Measurements from ENCODE around the gene ME3.
"Not testable (repeated sequence)": the region's sequence is repeated elsewhere in the genome, so short reads cannot be mapped to it uniquely, and the experiment has no call there.

The ME3 gene

DNA sequence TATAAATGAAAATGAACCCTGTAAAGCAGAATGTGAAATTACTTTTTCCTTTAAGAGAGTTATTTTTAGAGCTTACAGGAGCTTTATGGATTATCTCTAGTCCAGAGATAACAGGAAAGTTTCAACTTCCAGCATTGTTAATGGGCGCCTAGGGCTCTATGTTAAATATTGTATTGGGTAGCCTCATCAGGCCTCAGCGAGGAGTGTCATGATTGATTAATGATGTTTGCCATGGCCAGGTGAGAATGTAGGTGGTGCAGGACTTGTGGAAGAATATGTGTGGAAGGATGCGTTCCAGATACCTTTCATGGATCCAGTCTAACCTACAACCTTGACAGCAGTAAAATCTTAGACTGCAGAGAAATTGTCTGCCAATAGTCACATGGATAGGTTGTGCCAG is 50.6 kb downstream of the ME3 start:
- Histone ChIP-seq H3K4me1 (ENCODE audit: low read depth, poor library complexity, severe bottlenecking) (no peaks in the 10 kb centered on the region), H3K4me3 (IDR thresholded peaks at IDR 0.05; ENCODE audit: insufficient read depth, low read depth, low read length) (no peak overlapping the region), H3K9ac (no peak overlapping the region), H3K27ac (no peak overlapping the region), H3K79me2 (ENCODE audit: insufficient read depth, low read depth) (no peaks in the 10 kb centered on the region), H2AFZ (ENCODE audit: low read depth) (no peak overlapping the region), H3K4me2 (no peak overlapping the region), H3K27me3 (ENCODE audit: insufficient read depth, low read depth) (no peaks in the 10 kb centered on the region), H4K20me1 (ENCODE audit: insufficient read depth) (no peaks in the 10 kb centered on the region), H3K36me3 (ENCODE audit: insufficient read depth) (no peaks in the 10 kb centered on the region)
- TF ChIP-seq, protein P1, sequence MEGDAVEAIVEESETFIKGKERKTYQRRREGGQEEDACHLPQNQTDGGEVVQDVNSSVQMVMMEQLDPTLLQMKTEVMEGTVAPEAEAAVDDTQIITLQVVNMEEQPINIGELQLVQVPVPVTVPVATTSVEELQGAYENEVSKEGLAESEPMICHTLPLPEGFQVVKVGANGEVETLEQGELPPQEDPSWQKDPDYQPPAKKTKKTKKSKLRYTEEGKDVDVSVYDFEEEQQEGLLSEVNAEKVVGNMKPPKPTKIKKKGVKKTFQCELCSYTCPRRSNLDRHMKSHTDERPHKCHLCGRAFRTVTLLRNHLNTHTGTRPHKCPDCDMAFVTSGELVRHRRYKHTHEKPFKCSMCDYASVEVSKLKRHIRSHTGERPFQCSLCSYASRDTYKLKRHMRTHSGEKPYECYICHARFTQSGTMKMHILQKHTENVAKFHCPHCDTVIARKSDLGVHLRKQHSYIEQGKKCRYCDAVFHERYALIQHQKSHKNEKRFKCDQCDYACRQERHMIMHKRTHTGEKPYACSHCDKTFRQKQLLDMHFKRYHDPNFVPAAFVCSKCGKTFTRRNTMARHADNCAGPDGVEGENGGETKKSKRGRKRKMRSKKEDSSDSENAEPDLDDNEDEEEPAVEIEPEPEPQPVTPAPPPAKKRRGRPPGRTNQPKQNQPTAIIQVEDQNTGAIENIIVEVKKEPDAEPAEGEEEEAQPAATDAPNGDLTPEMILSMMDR (conservative IDR thresholded peaks at IDR 0.05; ENCODE audit: low read depth, low read length): no peak

DNA sequence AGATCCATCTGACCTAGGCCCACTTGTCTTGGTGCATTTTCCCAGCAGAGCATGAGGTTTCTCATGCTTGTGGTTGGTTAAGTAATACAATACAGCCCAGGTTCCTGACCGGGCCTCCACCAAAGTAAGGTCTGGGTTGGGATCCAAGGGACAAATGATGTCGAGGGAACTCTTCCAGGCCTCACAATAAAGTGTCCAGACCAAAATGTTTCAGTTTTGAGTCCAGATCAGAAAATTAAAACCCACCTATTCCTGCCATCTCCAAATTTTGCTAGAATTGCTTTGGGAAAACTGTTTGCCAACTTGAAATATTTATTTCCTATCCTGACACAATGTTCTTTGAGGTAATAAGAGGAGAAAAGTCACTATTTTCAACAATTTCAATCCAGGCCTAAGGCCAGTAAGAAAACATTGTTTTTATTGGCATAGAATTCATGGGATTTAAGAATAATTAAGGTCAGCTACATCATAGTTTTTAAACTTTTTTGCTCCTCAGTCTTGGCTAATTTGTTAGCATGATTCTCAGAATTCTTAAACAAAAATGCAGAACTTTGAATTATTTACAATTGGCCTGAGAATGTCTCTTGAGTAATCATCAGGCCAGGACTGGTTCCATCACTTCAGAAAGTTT is 51.4 kb downstream of the ME3 start:
- Histone ChIP-seq H3K4me3 (IDR thresholded peaks at IDR 0.05; ENCODE audit: insufficient read depth, low read depth, low read length) (no peak overlapping the region), H3K4me2 (no peak overlapping the region), H3K27me3 (ENCODE audit: insufficient read depth, low read depth) (no peaks in the 10 kb centered on the region), H4K20me1 (ENCODE audit: insufficient read depth) (no peaks in the 10 kb centered on the region), H3K36me3 (ENCODE audit: insufficient read depth) (no peaks in the 10 kb centered on the region), H3K79me2 (ENCODE audit: insufficient read depth, low read depth) (no peaks in the 10 kb centered on the region), H2AFZ (ENCODE audit: low read depth) (no peak overlapping the region), H3K27ac (no peak overlapping the region), H3K4me1 (ENCODE audit: low read depth, poor library complexity, severe bottlenecking) (no peaks in the 10 kb centered on the region), H3K9ac (no peak overlapping the region)
- TF ChIP-seq, protein P1 (conservative IDR thresholded peaks at IDR 0.05; ENCODE audit: low read depth, low read length): no peak

DNA sequence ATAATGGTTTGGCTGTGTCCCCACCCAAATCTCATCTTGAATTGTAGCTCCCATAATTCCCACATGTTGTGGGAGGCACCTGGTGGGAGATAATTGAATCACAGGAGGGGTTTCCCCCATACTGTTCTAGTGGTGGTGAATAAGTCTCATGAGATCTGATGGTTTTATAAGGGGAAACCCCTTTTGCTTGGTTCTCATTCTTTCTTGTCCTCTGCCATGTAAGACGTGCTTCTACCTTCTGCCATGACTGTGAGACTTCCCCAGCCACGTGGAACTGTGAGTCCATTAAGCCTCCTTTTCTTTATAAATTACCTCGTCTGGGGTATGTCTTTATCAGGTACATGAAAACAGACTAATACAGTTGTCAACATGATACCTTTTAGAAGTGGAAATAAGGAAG is 53.0 kb downstream of the ME3 start:
- H3K4me1 ChIP-seq (ENCODE audit: low read depth, poor library complexity, severe bottlenecking); H2AFZ ChIP-seq (ENCODE audit: low read depth); H3K4me2 ChIP-seq; H3K36me3 ChIP-seq (ENCODE audit: insufficient read depth); H4K20me1 ChIP-seq (ENCODE audit: insufficient read depth); H3K79me2 ChIP-seq (ENCODE audit: insufficient read depth, low read depth); H3K27ac ChIP-seq; H3K9ac ChIP-seq; H3K4me3 ChIP-seq (IDR thresholded peaks at IDR 0.05; ENCODE audit: insufficient read depth, low read depth, low read length); H3K27me3 ChIP-seq (ENCODE audit: insufficient read depth, low read depth): not testable (repeated sequence)

DNA sequence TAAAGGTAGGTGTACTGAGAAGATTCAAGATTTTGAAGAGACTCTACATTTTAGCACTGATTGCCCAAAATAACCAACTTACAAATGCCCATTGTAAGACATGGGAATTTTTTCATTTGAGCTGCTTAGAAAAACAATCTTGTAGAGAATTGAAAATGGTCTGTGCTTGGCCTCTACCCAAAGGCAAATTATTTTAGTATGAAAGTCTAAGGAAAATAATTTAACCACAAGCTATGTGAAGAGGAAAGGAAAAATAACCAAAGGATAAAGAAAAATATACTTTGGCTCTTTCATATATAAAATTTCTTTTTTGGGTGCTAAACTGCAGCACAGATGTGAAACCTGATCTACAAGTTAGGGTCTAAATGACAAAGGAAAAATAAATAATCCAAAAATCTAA is 54.9 kb downstream of the ME3 start:
- no peak overlapping the region for H3K4me2 ChIP-seq
- H4K20me1 ChIP-seq (ENCODE audit: insufficient read depth): no peaks in the 10 kb centered on the region
- H3K27ac ChIP-seq: no peak overlapping the region
- no peaks in the 10 kb centered on the region for H3K79me2 ChIP-seq (ENCODE audit: insufficient read depth, low read depth)
- H3K9ac ChIP-seq: no peak overlapping the region
- H3K4me1 ChIP-seq (ENCODE audit: low read depth, poor library complexity, severe bottlenecking): no peaks in the 10 kb centered on the region
- H2AFZ ChIP-seq (ENCODE audit: low read depth): no peak overlapping the region
- H3K4me3 ChIP-seq (IDR thresholded peaks at IDR 0.05; ENCODE audit: insufficient read depth, low read depth, low read length): no peak overlapping the region
- no peaks in the 10 kb centered on the region for H3K36me3 ChIP-seq (ENCODE audit: insufficient read depth)
- TF ChIP-seq, protein P1 (conservative IDR thresholded peaks at IDR 0.05; ENCODE audit: low read depth, low read length): no peak
- no peaks in the 10 kb centered on the region for H3K27me3 ChIP-seq (ENCODE audit: insufficient read depth, low read depth)

GRCh38 chr11:86615487-86615886 is 56.9 kb downstream of the ME3 start:
- Histone ChIP-seq H3K9ac (no peak overlapping the region), H2AFZ (ENCODE audit: low read depth) (no peak overlapping the region), H3K4me2 (no peak overlapping the region), H4K20me1 (ENCODE audit: insufficient read depth) (no peaks in the 10 kb centered on the region), H3K4me1 (ENCODE audit: low read depth, poor library complexity, severe bottlenecking) (no peaks in the 10 kb centered on the region), H3K27ac (no peak overlapping the region), H3K79me2 (ENCODE audit: insufficient read depth, low read depth) (no peaks in the 10 kb centered on the region), H3K36me3 (ENCODE audit: insufficient read depth) (no peaks in the 10 kb centered on the region), H3K4me3 (IDR thresholded peaks at IDR 0.05; ENCODE audit: insufficient read depth, low read depth, low read length) (no peak overlapping the region), H3K27me3 (ENCODE audit: insufficient read depth, low read depth) (no peaks in the 10 kb centered on the region)
- TF ChIP-seq, protein P1 (conservative IDR thresholded peaks at IDR 0.05; ENCODE audit: low read depth, low read length): no peak
